GM19239 (cell line): Measurements from ENCODE around the gene KCNB1.
"Not testable (repeated sequence)": the region's sequence is repeated elsewhere in the genome, so short reads cannot be mapped to it uniquely, and the experiment has no call there.

ENCODE experiments used
- DNase-seq: peaks from one replicate; pipeline ENCODE4 v3.0.0; 2011; ENCODE audit warnings: low spot score; ENCODE audit not compliant: insufficient read length
- FAIRE-seq: peaks from 2 replicates; lab custom pipeline; 2011; peaks lifted over from hg19 to GRCh38; lab: Jason Lieb, UNC

Gene KCNB1

GRCh38 chr20:49340161-49340966 is 142.1 kb downstream of the KCNB1 start:
- DNase-seq = no peak
- no peak for FAIRE-seq

GRCh38 chr20:49339123-49339522 is 143.3 kb downstream of the KCNB1 start:
- FAIRE-seq (no peak), DNase-seq (no peak)

GRCh38 chr20:49338061-49338460 is 144.4 kb downstream of the KCNB1 start:
- FAIRE-seq (no peak), DNase-seq (no peak)

- DNase-seq = no peak
- no peak for FAIRE-seq
Observed at GRCh38 chr20:49337357-49337756, 145.1 kb downstream of the KCNB1 start.

DNA sequence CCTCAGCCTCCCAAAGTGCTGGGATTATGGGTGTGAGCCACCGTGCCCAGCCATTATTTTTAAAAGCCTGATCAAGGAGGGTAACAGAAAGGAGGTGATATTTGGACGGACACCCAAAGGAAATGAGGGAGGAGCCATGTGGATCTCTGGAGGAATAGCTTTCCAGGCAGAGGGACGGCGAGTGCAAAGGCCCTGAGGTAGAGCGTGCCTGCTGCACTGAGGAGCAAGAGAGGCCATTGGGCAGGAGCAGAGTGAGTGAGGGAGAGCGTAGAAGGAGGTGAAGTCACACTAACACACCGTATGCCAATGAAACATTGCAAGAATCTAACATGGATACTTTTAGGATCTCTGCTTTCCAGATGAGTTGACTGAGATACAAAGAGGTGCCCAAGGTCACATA is 145.7 kb downstream of the KCNB1 start:
- FAIRE-seq = no peak
- no peak for DNase-seq

- FAIRE-seq (no peak), DNase-seq (no peak)
Observed at GRCh38 chr20:49335476-49335875, 147.0 kb downstream of the KCNB1 start.

DNA sequence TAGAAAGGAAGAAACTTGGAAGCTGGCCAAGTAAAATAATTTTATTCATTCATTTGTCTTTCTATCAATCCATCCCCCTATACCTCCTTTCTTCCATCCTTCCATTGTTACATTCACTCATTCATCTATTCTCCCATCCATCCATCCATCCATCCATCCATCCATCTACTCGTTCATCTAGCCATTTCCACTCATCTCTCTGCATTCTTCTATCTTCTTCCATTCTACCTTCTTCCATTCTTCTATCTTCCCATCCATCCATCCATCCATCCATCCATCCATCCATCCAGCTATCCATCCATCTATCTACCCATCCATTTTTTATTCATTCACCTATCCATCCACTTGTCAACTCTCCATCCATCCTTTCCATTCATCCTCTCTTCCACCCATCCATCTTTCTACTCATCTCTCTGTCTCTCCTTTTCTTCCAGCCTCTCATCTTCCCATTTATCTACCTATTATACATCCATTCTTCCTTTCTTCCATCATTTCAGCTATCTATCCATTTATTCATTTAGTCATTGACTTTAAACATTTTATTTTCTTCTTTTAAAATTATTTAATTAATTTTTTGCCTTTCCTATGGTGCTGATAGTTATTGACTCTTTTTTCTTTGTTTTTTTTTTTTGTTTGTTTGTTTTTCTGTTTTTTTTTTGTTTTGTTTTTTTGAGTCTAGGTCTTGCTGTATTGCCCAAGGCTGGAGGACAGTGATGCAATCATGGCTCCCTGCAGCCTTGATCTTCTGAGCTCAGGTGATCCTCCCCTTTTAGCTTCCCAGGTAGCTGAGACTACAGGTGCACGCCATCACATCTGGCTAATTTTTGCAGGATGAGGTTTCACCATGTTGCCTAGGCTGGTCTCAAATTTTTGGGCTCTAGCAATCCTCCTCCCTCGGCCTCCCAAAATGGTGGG is 151.5 kb downstream of the KCNB1 start:
- DNase-seq (no peak), FAIRE-seq (no peak)

DNA sequence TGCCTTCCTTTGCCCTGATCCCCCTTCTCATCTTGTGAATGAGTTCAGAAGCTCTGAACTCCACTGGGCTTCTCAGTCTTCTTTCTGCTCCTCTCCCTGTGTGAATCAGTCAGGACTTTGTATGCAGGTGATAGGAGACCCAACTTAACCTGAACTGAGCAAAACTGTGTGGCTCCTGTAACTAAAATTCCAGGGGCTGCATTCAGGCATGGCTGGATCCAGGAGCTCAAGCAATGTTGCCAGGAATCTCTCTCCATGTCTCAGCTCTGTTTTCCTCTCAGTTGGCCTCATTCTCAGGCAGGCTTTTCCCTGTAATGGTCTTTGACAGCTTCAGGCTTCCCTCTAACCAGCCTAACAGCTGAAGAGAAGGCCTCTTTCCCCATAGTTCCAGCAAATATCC is 153.7 kb downstream of the KCNB1 start:
- FAIRE-seq = no peak
- DNase-seq = no peak

- DNase-seq (no peak), FAIRE-seq (no peak)
Observed at GRCh38 chr20:49326026-49326425, 156.4 kb downstream of the KCNB1 start.

- DNase-seq (no peak), FAIRE-seq (no peak)
Observed at GRCh38 chr20:49324306-49324705, 158.2 kb downstream of the KCNB1 start.

DNA sequence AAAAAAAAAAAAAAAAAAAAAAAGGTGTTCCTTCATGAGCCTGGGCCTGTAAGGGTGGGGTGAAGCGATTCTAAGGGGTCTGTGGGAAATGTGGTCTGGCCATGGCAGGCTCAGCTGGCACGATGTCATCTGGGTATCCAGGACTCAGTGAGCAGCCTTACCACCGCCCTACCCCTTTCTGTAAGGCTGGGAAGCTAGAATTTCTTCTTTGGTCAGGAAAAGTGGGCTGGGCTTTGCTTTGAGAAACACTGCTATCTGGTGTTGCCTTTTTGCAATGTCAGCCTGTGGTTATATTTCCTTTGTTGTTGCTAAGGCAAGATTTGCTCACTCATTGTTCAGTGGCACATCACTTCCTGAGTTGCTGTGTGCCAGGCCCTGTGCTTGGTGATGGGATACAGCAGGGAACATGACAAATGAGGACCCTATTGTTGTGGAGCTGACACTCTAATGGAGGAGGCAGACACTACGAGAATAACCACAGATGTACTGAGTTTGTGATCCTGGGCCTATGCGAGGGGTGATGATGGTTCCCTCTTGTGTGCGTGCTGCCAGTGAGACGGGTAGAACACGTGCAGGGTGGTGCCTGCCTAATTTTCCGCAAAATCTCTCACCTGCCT is 158.7 kb downstream of the KCNB1 start:
- DNase-seq = no peak
- FAIRE-seq = no peak

DNA sequence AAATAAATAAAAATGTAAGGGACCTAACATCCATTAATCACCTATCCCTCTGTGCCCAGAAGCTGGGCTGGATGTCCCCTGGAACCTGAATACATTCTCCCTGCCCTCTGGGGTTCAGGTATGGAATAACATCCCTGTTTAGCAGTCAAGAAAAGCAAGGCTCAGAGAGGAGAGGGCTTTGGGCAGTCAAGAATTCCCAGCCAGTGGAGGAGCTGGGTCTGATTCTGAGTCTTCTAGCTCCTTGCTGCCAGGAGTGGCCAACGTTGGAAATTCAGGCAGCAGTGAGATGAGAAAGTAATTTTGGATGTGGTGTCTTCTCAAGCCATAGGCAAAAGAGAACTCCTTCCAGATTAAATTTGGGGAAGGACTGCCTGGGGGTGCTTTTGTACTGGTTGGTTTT is 162.0 kb downstream of the KCNB1 start:
- FAIRE-seq (no peak), DNase-seq (no peak)

DNA sequence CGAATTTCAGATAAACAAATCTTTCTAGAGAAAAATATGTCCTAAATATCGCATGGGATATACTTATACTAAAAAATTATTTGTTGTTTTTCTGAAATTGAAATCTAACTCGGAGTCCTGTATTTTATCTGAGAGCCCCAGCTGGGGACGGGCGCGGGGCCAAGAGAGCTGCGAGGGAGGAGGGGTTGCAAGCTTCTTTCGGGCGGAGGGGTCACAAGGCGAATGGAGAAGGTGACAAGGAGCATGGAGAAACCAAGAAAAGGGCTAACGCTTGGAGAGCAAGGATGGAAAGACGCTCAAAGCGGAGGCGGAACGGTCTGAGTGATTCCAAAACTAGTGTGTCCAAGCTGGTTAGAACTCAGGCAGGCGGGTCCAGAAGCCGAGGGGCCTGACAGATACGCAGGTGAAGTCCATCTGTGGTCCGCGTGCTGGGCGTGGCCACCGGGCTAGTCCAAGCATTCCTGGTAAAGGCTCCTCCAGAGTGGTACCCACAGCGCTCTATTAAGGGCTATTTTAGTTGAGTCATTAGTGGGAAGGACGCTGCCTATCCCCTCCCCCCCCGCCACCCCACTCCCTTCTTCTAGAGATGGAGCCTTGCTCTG is 163.2 kb downstream of the KCNB1 start:
- FAIRE-seq (no peak), DNase-seq (no peak)

DNA sequence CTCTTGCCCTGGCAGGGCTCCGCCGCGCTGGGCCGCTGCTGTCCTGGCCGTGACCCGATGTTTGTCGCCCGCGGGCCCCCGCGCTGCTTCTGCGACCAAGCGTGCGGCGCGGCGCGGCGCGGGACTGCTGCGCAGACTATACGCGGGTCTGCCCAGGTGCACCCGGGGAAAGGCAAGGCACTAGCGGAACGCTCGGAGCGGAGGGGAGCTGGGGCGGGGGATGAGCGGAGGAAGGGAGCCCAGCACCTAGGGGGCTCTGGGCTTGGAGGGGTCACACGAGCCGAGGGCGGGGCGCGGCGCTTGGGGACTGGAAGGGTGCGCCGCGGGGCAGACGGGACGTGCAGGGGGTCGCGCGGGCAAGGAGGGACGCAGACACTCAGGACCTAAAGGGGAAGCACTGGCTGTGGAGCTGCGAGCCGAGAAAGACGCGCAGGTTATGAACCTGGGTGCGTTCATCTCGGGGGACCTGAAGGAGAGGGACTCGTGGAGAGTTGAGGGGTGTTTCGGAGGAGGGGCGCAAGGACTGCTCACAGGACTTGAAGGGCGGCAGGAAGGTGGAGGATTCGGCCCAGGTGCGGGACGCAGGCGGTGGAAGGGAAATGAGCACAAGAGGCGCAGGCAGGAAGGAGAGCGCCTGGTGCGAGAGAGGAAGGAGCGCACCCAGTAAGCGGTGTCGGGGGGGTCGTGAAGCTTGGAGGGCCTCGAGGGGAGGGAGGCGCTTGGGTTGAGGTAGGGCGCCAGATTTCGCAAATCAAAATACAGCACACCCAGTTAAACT is 163.8 kb downstream of the KCNB1 start:
- FAIRE-seq = no peak
- no peak for DNase-seq

DNA sequence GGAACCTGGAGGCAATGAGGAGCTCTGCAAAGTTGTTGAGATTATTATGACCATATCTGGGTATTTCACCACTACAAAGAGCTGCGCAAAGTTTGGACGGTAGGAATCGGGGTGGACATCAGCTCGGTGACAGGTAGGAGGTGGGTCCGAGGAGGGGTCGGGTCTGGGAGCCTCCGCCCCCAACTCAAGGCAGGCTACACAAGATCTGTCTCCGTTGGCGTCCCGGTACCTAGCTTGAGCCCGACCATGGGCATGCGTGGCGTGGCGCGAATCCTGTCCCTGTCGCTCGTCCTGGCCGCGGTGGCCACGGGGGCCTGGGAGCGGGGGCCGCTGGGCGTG is 164.4 kb downstream of the KCNB1 start:
- FAIRE-seq (no peak), DNase-seq (no peak)

DNA sequence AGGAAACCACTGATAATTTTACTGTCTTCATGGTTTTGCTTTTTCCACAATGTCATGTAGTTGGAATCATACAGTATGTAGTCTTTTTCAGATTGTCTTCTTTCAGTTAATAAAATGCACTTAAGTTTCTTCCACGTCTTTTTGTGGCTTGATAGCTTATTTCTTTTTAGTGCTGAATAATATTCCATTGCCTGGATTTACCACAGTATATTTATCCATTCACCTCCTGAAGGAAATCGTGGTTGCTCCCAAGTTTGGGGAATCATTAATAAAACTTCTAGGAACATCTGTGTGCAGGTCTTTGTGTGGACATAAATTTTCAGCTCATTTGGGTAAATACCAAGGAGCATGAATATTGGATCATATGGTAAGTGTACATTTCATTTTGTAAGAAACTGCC is 165.8 kb downstream of the KCNB1 start:
- DNase-seq (no peak), FAIRE-seq (no peak)

DNA sequence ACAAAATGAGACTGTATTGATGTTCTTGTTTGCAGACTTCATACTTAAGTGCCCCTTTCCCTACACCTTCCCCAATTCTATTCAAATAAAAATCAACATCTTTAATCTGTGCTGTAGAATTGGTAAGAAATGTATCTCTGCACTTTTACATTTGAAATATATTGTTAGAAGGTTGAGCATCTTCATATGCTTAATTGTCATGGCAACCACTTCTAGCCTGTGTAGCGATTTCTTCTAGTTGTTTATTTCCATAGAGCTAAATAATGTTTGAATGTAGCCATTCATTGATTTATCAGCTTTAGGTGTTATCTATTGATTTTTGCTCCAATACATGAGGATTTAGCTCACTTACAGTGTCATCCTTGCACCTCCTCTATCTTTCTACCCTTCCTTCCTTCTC is 166.9 kb downstream of the KCNB1 start:
- FAIRE-seq (no peak), DNase-seq (no peak)

DNA sequence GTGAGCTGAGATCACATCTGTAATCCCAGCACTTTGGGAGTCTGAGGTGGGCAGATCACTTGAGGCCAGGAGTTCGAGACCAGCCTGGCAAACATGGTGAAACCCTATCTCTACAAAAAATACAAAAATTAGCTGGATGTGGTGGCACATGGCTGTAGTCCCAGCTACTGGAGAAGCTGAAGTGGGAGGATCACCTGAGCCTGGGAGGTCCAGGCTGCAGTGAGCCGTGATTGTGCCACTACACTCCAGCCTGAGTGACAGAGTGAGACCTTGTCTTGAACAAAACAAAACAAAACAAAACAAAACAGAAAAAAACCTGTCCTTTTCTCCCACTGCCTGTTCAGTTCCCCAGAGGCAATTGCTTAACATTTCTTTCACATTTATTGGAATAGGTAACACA is 168.4 kb downstream of the KCNB1 start:
- FAIRE-seq = not testable (repeated sequence)

More for the DNA sequence above, 168.4 kb downstream of the KCNB1 start:
- DNase-seq = not testable (repeated sequence)
